Liver (tissue), 9 donors: ENCODE results near the gene SLC16A5. TPM values are rescaled to one million over a fixed set of nuclear protein-coding genes. Genes with fewer than 3 reads are reported as not detected.
A peak's percentile ranks its signal among the peaks of the same experiment; 100 is the strongest.

ENCODE experiments used
- DNase-seq: peaks from one replicate; pipeline ENCODE4 v3.0.0-alpha.2; 2017; ENCODE audit warnings: low spot score
- H3K27ac ChIP-seq, 2 donors: one replicate each; pipeline ENCODE4 v1.7.0; 2013; ENCODE audit warnings: inconsistent platforms in 2 of 2, low read length in 2 of 2, control low read depth in 1 of 2, low read depth in 1 of 2, mild to moderate bottlenecking in 1 of 2
- H3K27me3 ChIP-seq, 4 donors: one replicate each; pipeline versions ENCODE4 v1.6.1 to v1.7.0; 2013; ENCODE audit warnings: low read length in 3 of 4, inconsistent platforms in 1 of 4, mild to moderate bottlenecking in 1 of 4, moderate library complexity in 1 of 4; ENCODE audit not compliant: control insufficient read depth in 4 of 4, insufficient read depth in 4 of 4
- H3K36me3 ChIP-seq, 4 donors: one replicate each; pipeline versions ENCODE4 v1.6.1 to v1.7.0; 2013; ENCODE audit warnings: low read length in 3 of 4, mild to moderate bottlenecking in 3 of 4, low read depth in 1 of 4, moderate library complexity in 1 of 4; ENCODE audit not compliant: control insufficient read depth in 4 of 4, insufficient read depth in 3 of 4
- H3K4me1 ChIP-seq, 4 donors: one replicate each; pipeline versions ENCODE4 v1.6.1 to v1.7.0; 2013; ENCODE audit warnings: low read length in 3 of 4, mild to moderate bottlenecking in 3 of 4, moderate library complexity in 1 of 4; ENCODE audit not compliant: control insufficient read depth in 4 of 4, insufficient read depth in 4 of 4
- H3K4me3 ChIP-seq, 3 donors: one replicate each; pipeline versions ENCODE4 v1.6.1 to v1.7.0; 2013; ENCODE audit warnings: low read length in 3 of 3, control low read depth in 1 of 3, low read depth in 1 of 3, mild to moderate bottlenecking in 1 of 3
- H3K9ac ChIP-seq, 2 donors: one replicate each; pipeline ENCODE4 v1.7.0; 2013; ENCODE audit warnings: low read length in 2 of 2, mild to moderate bottlenecking in 2 of 2, moderate library complexity in 2 of 2, control low read depth in 1 of 2, low read depth in 1 of 2
- H3K9me3 ChIP-seq, 4 donors: one replicate each; pipeline versions ENCODE4 v1.6.1 to v1.7.0; 2013; ENCODE audit warnings: low read length in 3 of 4; ENCODE audit not compliant: control insufficient read depth in 4 of 4
- ATF3 ChIP-seq: IDR thresholded peaks from 2 replicates; pipeline ENCODE4 v1.6.1; 2016; ENCODE audit warnings: antibody characterized with exemption
- CTCF ChIP-seq: fragments of 150-350 bp; IDR thresholded peaks from 2 replicates; pipeline ENCODE4 v1.5.1; 2017; ENCODE audit warnings: improper control_type of control experiment, low read depth, low read length; ENCODE audit not compliant: missing input control
- EGR1 ChIP-seq, 2 donors: IDR thresholded peaks; 2 replicates each; pipeline ENCODE4 v1.6.1; 2016 to 2018; ENCODE audit warnings: antibody characterized with exemption in 2 of 2, low read depth in 2 of 2
- FOXA1 ChIP-seq: IDR thresholded peaks from 2 replicates; pipeline ENCODE4 v1.6.1; 2016; ENCODE audit warnings: antibody characterized with exemption
- FOXA2 ChIP-seq: IDR thresholded peaks from 2 replicates; pipeline ENCODE4 v1.6.1; 2016; ENCODE audit warnings: antibody characterized with exemption
- GABPA ChIP-seq, 2 donors: IDR thresholded peaks in 1 of 2; conservative IDR thresholded peaks in 1 of 2; 2 replicates each; pipeline ENCODE4 v1.6.1; 2016; ENCODE audit warnings: antibody characterized with exemption in 2 of 2, mild to moderate bottlenecking in 1 of 2, moderate library complexity in 1 of 2
- HNF4A ChIP-seq, 2 donors: conservative IDR thresholded peaks; 2 replicates each; pipeline ENCODE4 v1.6.1; 2016; ENCODE audit warnings: antibody characterized with exemption in 2 of 2, mild to moderate bottlenecking in 2 of 2
- HNF4G ChIP-seq: IDR thresholded peaks from 2 replicates; pipeline ENCODE4 v1.6.1; 2016; ENCODE audit warnings: antibody characterized with exemption
- JUND ChIP-seq, 2 donors: IDR thresholded peaks; 2 replicates each; pipeline ENCODE4 v1.6.1; 2016; ENCODE audit warnings: antibody characterized with exemption in 2 of 2
- MAX ChIP-seq: IDR thresholded peaks from 2 replicates; pipeline ENCODE4 v1.6.1; 2016; ENCODE audit warnings: antibody characterized with exemption
- NR2F2 ChIP-seq: IDR thresholded peaks from 2 replicates; pipeline ENCODE4 v1.6.1; 2016; ENCODE audit warnings: antibody characterized with exemption
- RAD21 ChIP-seq, 2 donors: IDR thresholded peaks; 2 replicates each; pipeline ENCODE4 v1.6.1; 2016; ENCODE audit warnings: antibody characterized with exemption in 2 of 2, mild to moderate bottlenecking in 2 of 2
- REST ChIP-seq: IDR thresholded peaks from 2 replicates; pipeline ENCODE4 v1.6.1; 2016; ENCODE audit warnings: antibody characterized with exemption, mild to moderate bottlenecking
- RXRA ChIP-seq, 2 donors: IDR thresholded peaks; 2 replicates each; pipeline ENCODE4 v1.6.1; 2017 to 2018; ENCODE audit warnings: antibody characterized with exemption in 2 of 2, mild to moderate bottlenecking in 1 of 2
- SP1 ChIP-seq: IDR thresholded peaks from 2 replicates; pipeline ENCODE4 v1.6.1; 2018; ENCODE audit warnings: antibody characterized with exemption, mild to moderate bottlenecking
- TAF1 ChIP-seq: conservative IDR thresholded peaks from 2 replicates; pipeline ENCODE4 v1.6.1; 2016; ENCODE audit warnings: antibody characterized with exemption, mild to moderate bottlenecking
- YY1 ChIP-seq: IDR thresholded peaks from 2 replicates; pipeline ENCODE4 v1.6.1; 2016; ENCODE audit warnings: antibody characterized with exemption, mild to moderate bottlenecking
- ZBTB33 ChIP-seq: IDR thresholded peaks from 2 replicates; pipeline ENCODE4 v1.6.1; 2016; ENCODE audit warnings: antibody characterized with exemption
- WGBS: extraction: QIAGEN DNeasy Blood & Tissue Kit; methylation state at CpG from one replicate; pipeline ENCODE4 v1.1.7; 2013; 5-methylcytosine and 5-hydroxymethylcytosine counted together
- polyA plus RNA-seq, 2 donors: library from polyadenylated mRNA; stranded (reverse) in 1 of 2; unstranded in 1 of 2; fragments of 200-250 nt in 1 of 2; fragments of >200 nt in 1 of 2; fragmentation: Nextera tagmentation in 1 of 2; extraction: Ambion mirVana in 1 of 2; gene quantifications; one replicate each; pipeline versions ENCODE4 v1.2.1 to v1.2.3, GENCODE V29; 2013 to 2015
- total RNA-seq, 2 donors: library from RNA; depleted of rRNA; stranded (reverse); fragments of >200 nt; gene quantifications; one replicate each; pipeline ENCODE4 v1.2.3, GENCODE V29; 2014
- donor health status: healthy.
- donor health status: healthy.
- donor health status: healthy.
- donor health status: healthy.
- donor health status: healthy.

Gene SLC16A5
- total and polyA plus RNA-seq, 4 donors: 1.0 to 4.5 (median 2.6) TPM

GRCh38 chr17:75078284-75079022, 9.3 kb upstream of the SLC16A5 start (continued):
- no peak for TF ChIP-seq YY1
- no peak for TF ChIP-seq SP1
- TF ChIP-seq RAD21 (IDR thresholded peaks at IDR 0.05): no peak
- TF ChIP-seq HNF4G: no peak
- no peak for TF ChIP-seq HNF4A (conservative IDR thresholded peaks at IDR 0.05)
- TF ChIP-seq RXRA (IDR thresholded peaks at IDR 0.05): no peak

- no peak overlapping the region for H3K9ac ChIP-seq
- peak overlapping the region; percentile 90 to 92 for H3K27ac ChIP-seq
- H3K9me3 ChIP-seq: no peaks in the 10 kb centered on the region
- H3K4me1 ChIP-seq: peaks cover 7 to 47% (median 38%) of the 10 kb centered on the region in 4 donors
- H3K27me3 ChIP-seq: no peaks in the 10 kb centered on the region
- no peak for DNase-seq
- no peak overlapping the region for H3K4me3 ChIP-seq
- no peaks in the 10 kb centered on the region for H3K36me3 ChIP-seq
- 76% methylated on average over 8 of the region's 8 CpGs for WGBS
- TF ChIP-seq FOXA2: no peak
- TF ChIP-seq SP1: no peak
- no peak for TF ChIP-seq REST
- TF ChIP-seq HNF4A (conservative IDR thresholded peaks at IDR 0.05): no peak
- TF ChIP-seq RAD21 (IDR thresholded peaks at IDR 0.05): no peak
- TF ChIP-seq ATF3: no peak
- no peak for TF ChIP-seq TAF1
- TF ChIP-seq EGR1 (IDR thresholded peaks at IDR 0.05; ENCODE audit: low read depth in 2 of 2): no peak
- TF ChIP-seq YY1: no peak
- no peak for TF ChIP-seq RXRA (IDR thresholded peaks at IDR 0.05)
- no peak for TF ChIP-seq FOXA1
- TF ChIP-seq JUND (IDR thresholded peaks at IDR 0.05): no peak
- no peak for TF ChIP-seq ZBTB33
- TF ChIP-seq GABPA (IDR thresholded peaks at IDR 0.05 in 1 of 2, conservative IDR thresholded peaks at IDR 0.05 in 1 of 2): no peak
- no peak for TF ChIP-seq HNF4G
- no peak for TF ChIP-seq MAX
- no peak for TF ChIP-seq CTCF
- TF ChIP-seq NR2F2: no peak
Observed at GRCh38 chr17:75079023-75079373, 8.8 kb upstream of the SLC16A5 start.
